ENCODE results near the gene JOSD1. TPM values are rescaled to one million over a fixed set of nuclear protein-coding genes. Genes with fewer than 3 reads are reported as not detected.
A peak's percentile ranks its signal among the peaks of the same experiment; 100 is the strongest.

Gene JOSD1
- total RNA-seq, 1 experiment from 2014 or later = 51.5 TPM

GRCh38 chr22:38733329-38733723 is 32.6 kb upstream of the JOSD1 start:
- peak; percentile 39 for DNase-seq (ENCODE audit: low read depth)

- no peak for DNase-seq (ENCODE audit: low read depth)
Observed at GRCh38 chr22:38732251-38732815, 31.6 kb upstream of the JOSD1 start.

- DNase-seq (ENCODE audit: low read depth) = no peak
Observed at GRCh38 chr22:38731703-38732161, 31.0 kb upstream of the JOSD1 start.

- no peak for DNase-seq (ENCODE audit: low read depth)
Observed at GRCh38 chr22:38730411-38730871, 29.7 kb upstream of the JOSD1 start.

- no peak for DNase-seq (ENCODE audit: low read depth)
Observed at GRCh38 chr22:38729946-38730345, 29.2 kb upstream of the JOSD1 start.

- no peak for DNase-seq (ENCODE audit: low read depth)
Observed at GRCh38 chr22:38728871-38729796, 28.4 kb upstream of the JOSD1 start.

- no peak for DNase-seq (ENCODE audit: low read depth)
Observed at GRCh38 chr22:38727530-38728451, 27.0 kb upstream of the JOSD1 start.

GRCh38 chr22:38727123-38727522 is 26.4 kb upstream of the JOSD1 start:
- DNase-seq (ENCODE audit: low read depth) = no peak

- no peak for DNase-seq (ENCODE audit: low read depth)
Observed at GRCh38 chr22:38725900-38726655, 25.3 kb upstream of the JOSD1 start.

- DNase-seq (ENCODE audit: low read depth) = no peak
Observed at GRCh38 chr22:38724926-38725571, 24.3 kb upstream of the JOSD1 start.

- DNase-seq (ENCODE audit: low read depth) = no peak
Observed at GRCh38 chr22:38724176-38724575, 23.4 kb upstream of the JOSD1 start.

- DNase-seq (ENCODE audit: low read depth) = no peak
Observed at GRCh38 chr22:38721551-38721950, 20.8 kb upstream of the JOSD1 start.

- no peak for DNase-seq (ENCODE audit: low read depth)
Observed at GRCh38 chr22:38720350-38720749, 19.6 kb upstream of the JOSD1 start.

- no peak for DNase-seq (ENCODE audit: low read depth)
Observed at GRCh38 chr22:38719196-38719595, 18.5 kb upstream of the JOSD1 start.

GRCh38 chr22:38718414-38718813 is 17.7 kb upstream of the JOSD1 start:
- peak; percentile 91 for DNase-seq (ENCODE audit: low read depth)

- no peak for DNase-seq (ENCODE audit: low read depth)
Observed at GRCh38 chr22:38717244-38717643, 16.5 kb upstream of the JOSD1 start.

GRCh38 chr22:38716826-38717225 is 16.1 kb upstream of the JOSD1 start:
- DNase-seq (ENCODE audit: low read depth) = no peak

GRCh38 chr22:38716271-38716670 is 15.5 kb upstream of the JOSD1 start:
- DNase-seq (ENCODE audit: low read depth) = no peak

GRCh38 chr22:38715852-38716251 is 15.1 kb upstream of the JOSD1 start:
- no peak for DNase-seq (ENCODE audit: low read depth)

- DNase-seq (ENCODE audit: low read depth) = no peak
Observed at GRCh38 chr22:38715176-38715764, 14.5 kb upstream of the JOSD1 start.

All from Daoy (cell line).